Neutrophil (primary cell): ENCODE results near the gene PITHD1.

ENCODE experiments used
- H3K27ac ChIP-seq: fragments of 200-600 bp; sonication (generic); 2 replicates; pipeline ENCODE4 v1.5.1; 2016; ENCODE audit warnings: mild to moderate bottlenecking, moderate library complexity
- H3K27me3 ChIP-seq: fragments of 200-600 bp; sonication (generic); 2 replicates; pipeline ENCODE4 v1.6.0; 2016; ENCODE audit warnings: mild to moderate bottlenecking
- H3K36me3 ChIP-seq: fragments of 200-600 bp; sonication (generic); 2 replicates; pipeline ENCODE4 v1.5.1; 2017
- H3K4me1 ChIP-seq, 2 experiments: fragments of 200-600 bp in 1 of 2; sonication (generic) in 1 of 2; 1 replicate in 1 of 2; 2 replicates in 1 of 2; pipeline versions ENCODE4 v1.5.1 to v1.6.1; 2013 to 2016; ENCODE audit warnings: low read depth in 1 of 2, low read length in 1 of 2, mild to moderate bottlenecking in 1 of 2, moderate library complexity in 1 of 2; ENCODE audit not compliant: control insufficient read depth in 1 of 2, insufficient read depth in 1 of 2
- H3K4me3 ChIP-seq, 2 experiments: fragments of 200-600 bp in 1 of 2; sonication (generic) in 1 of 2; 1 replicate in 1 of 2; 2 replicates in 1 of 2; pipeline ENCODE4 v1.5.1; 2013 to 2016; ENCODE audit warnings: low read depth in 1 of 2, low read length in 1 of 2, mild to moderate bottlenecking in 1 of 2, moderate library complexity in 1 of 2
- H3K9me3 ChIP-seq: fragments of 200-600 bp; sonication (generic); 2 replicates; pipeline ENCODE4 v1.5.1; 2016
- CTCF ChIP-seq: fragments of 200-600 bp; sonication (generic); IDR thresholded peaks from 2 replicates; pipeline ENCODE4 v1.5.1; 2016; ENCODE audit warnings: antibody characterized with exemption

Gene PITHD1

GRCh38 chr1:23803674-23804073, 25.5 kb downstream of the PITHD1 start:
- Histone ChIP-seq H3K9me3 (no peaks in the 10 kb centered on the region), H3K27me3 (no peaks in the 10 kb centered on the region), H3K27ac (no peak overlapping the region), H3K4me1 (peaks cover 37 to 43% of the 10 kb centered on the region in 2 experiments), H3K36me3 (peaks cover 12% of the 10 kb centered on the region), H3K4me3 (no peak overlapping the region)
- no peak for TF ChIP-seq CTCF

- no peaks in the 10 kb centered on the region for H3K27me3 ChIP-seq
- H3K4me1 ChIP-seq, result peaks cover 34 to 41% of the 10 kb centered on the region in 2 experiments
- H3K4me3 ChIP-seq, result no peak overlapping the region
These were observed 26.1 kb downstream of the PITHD1 start for GRCh38 chr1:23804183-23804835.

GRCh38 chr1:23805025-23805424, 26.8 kb downstream of the PITHD1 start:
- Histone ChIP-seq H3K27me3 (no peaks in the 10 kb centered on the region), H3K36me3 (peaks cover 10% of the 10 kb centered on the region), H3K4me1 (peaks cover 33 to 41% of the 10 kb centered on the region in 2 experiments), H3K27ac (no peak overlapping the region), H3K4me3 (no peak overlapping the region), H3K9me3 (no peaks in the 10 kb centered on the region)
- TF ChIP-seq CTCF, result no peak

More at GRCh38 chr1:23804183-23804835, 26.1 kb downstream of the PITHD1 start:
- Histone ChIP-seq H3K27ac (no peak overlapping the region), H3K36me3 (peaks cover 10% of the 10 kb centered on the region), H3K9me3 (no peaks in the 10 kb centered on the region)
- TF ChIP-seq CTCF, result no peak

- peaks cover 10% of the 10 kb centered on the region for H3K36me3 ChIP-seq
- no peak overlapping the region for H3K4me3 ChIP-seq
- no peaks in the 10 kb centered on the region for H3K9me3 ChIP-seq
- H3K27me3 ChIP-seq, result no peaks in the 10 kb centered on the region
- TF ChIP-seq CTCF, result no peak
- peak overlapping the region; percentile 70 for H3K27ac ChIP-seq
- peaks cover 42 to 47% of the 10 kb centered on the region in 2 experiments for H3K4me1 ChIP-seq
These were observed 28.1 kb downstream of the PITHD1 start for GRCh38 chr1:23806280-23806679.

GRCh38 chr1:23807453-23807852, 29.2 kb downstream of the PITHD1 start:
- peaks cover 38 to 43% of the 10 kb centered on the region in 2 experiments for H3K4me1 ChIP-seq
- peaks cover 16% of the 10 kb centered on the region for H3K36me3 ChIP-seq
- TF ChIP-seq CTCF, result no peak
- peak overlapping the region; percentile 70 for H3K27ac ChIP-seq
- no peak overlapping the region for H3K4me3 ChIP-seq
- no peaks in the 10 kb centered on the region for H3K27me3 ChIP-seq
- H3K9me3 ChIP-seq, result no peaks in the 10 kb centered on the region
